ENCODE measurements around the gene TMX2.

The TMX2 gene

GRCh38 chr11:57771365-57771764 is 59.0 kb downstream of the TMX2 start:
- no peak for DNase-seq

- DNase-seq = no peak
These were observed 60.2 kb downstream of the TMX2 start for GRCh38 chr11:57772562-57772961.

- no peak for DNase-seq
These were observed 60.7 kb downstream of the TMX2 start for GRCh38 chr11:57773026-57773598.

GRCh38 chr11:57775491-57775890 is 63.1 kb downstream of the TMX2 start:
- DNase-seq = no peak

GRCh38 chr11:57776031-57776521 is 63.7 kb downstream of the TMX2 start:
- no peak for DNase-seq

- DNase-seq = no peak
These were observed 64.3 kb downstream of the TMX2 start for GRCh38 chr11:57776577-57777210.

- no peak for DNase-seq
These were observed 65.5 kb downstream of the TMX2 start for GRCh38 chr11:57777969-57778317.

- no peak for DNase-seq
These were observed 66.1 kb downstream of the TMX2 start for GRCh38 chr11:57778318-57779037.

GRCh38 chr11:57779276-57779675 is 66.9 kb downstream of the TMX2 start:
- no peak for DNase-seq

GRCh38 chr11:57781529-57781943 is 69.1 kb downstream of the TMX2 start:
- DNase-seq = no peak

GRCh38 chr11:57785072-57785471 is 72.7 kb downstream of the TMX2 start:
- DNase-seq = no peak

- no peak for DNase-seq
These were observed 74.0 kb downstream of the TMX2 start for GRCh38 chr11:57786436-57786835.

- no peak for DNase-seq
These were observed 74.7 kb downstream of the TMX2 start for GRCh38 chr11:57787006-57787604.

GRCh38 chr11:57787920-57788702 is 75.7 kb downstream of the TMX2 start:
- DNase-seq = no peak

GRCh38 chr11:57788703-57789088 is 76.3 kb downstream of the TMX2 start:
- no peak for DNase-seq

Measured in activated CD4-positive, alpha-beta T cell treated with anti-CD3 and anti-CD28 coated beads, Interleukin-2, amount 50 U/mL, for 48 hours (primary cell).